H1 (cell line): ENCODE data around the gene SGSM1. TPM values are rescaled to one million over a fixed set of nuclear protein-coding genes. Genes with fewer than 3 reads are reported as not detected.

ENCODE experiments used
- CTCF ChIP-seq, 3 experiments: IDR thresholded peaks; 1 replicate in 2 of 3; 2 replicates in 1 of 3; pipeline versions ENCODE4 v1.5.1 to v1.6.1; 2011; ENCODE audit warnings: low read length in 3 of 3, mild to moderate bottlenecking in 3 of 3, inconsistent platforms in 2 of 3, low read depth in 1 of 3, moderate library complexity in 1 of 3; ENCODE audit not compliant: insufficient read depth in 1 of 3; ENCODE audit errors: control extremely low read depth in 1 of 3
- polyA plus RNA-seq, 7 experiments: library from polyadenylated mRNA; depleted of rRNA in 3 of 7; stranded (reverse) in 5 of 7; unstranded in 2 of 7; fragments of >200 nt in 5 of 7; fragments of 200-250 nt in 2 of 7; gene quantifications; 1 replicate in 5 of 7; 2 replicates in 1 of 7; 4 replicates in 1 of 7; pipeline versions ENCODE4 v1.2.1 to v1.2.3, GENCODE V29; 2011 to 2013; ENCODE audit warnings: missing spikeins in 2 of 7, mixed read lengths in 2 of 7
- total RNA-seq: library from RNA; stranded (reverse); fragmentation: NEBNext Ultra II Directional; extraction: Animal tissue kit (Norgen Biotek cat#: 25700); gene quantifications from 2 replicates; pipeline ENCODE4 v1.2.1, GENCODE V29; 2021

The SGSM1 gene
- total and polyA plus RNA-seq, 2 of the 8 experiments (the other 6 are each of a cell fraction or from before 2014, with no cell fraction given), result 2.8 to 5.2 TPM

DNA sequence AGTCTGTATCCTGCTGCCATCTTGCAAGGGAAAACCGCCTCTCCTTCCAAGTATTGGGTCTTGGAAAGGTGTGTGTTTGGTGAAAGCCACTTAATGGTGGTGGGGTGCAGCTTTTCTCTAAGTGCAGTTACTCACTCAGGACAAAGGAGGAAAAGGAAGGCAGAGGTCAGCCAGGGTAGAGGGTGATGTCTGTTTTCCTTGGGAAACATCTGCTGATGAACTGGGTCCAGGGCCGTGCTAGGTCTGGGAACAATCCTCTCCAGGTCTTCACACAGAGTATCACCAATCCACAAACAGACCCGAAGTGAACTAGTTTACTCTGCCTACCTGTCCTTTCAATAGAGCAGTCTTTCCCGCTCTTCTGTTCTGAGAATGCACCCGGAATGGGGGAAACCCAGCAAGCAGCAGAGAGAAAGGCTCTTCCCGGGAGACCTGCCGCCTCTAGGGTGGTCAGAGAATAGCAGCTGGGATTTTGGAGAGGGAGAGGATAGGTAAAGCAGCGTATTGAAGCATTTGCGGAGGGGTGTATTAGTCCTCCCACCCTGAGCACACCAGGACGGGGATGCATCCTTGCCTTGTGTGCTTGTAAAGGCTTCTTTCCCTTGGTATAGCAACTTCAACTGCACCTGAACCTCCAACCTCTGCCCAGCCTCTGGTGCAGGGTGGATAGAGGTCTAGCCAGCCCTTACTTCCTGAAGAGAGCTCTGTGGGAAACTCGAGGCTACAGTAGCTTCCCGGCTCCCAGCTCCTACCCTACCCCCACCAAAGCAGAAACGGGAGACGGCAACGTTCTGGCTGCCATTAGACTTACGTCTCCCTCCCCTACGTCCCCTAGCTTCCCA, 119.8 kb downstream of the SGSM1 start (continued):
- peak; percentile 37 to 57 (median 41) for TF ChIP-seq CTCF (IDR thresholded peaks at IDR 0.05; ENCODE audit: control extremely low read depth in 1 of 3, insufficient read depth in 1 of 3, low read depth in 1 of 3, low read length in 3 of 3)
- TF ChIP-seq, all 59 proteins: peak for 6
